ENCODE measurements around the gene TICAM2.

TICAM2 gene

GRCh38 chr5:115568668-115569067 is 33.6 kb downstream of the TICAM2 start:
- DNase-seq (ENCODE audit: low read depth in 2 of 2) = no peak

DNA sequence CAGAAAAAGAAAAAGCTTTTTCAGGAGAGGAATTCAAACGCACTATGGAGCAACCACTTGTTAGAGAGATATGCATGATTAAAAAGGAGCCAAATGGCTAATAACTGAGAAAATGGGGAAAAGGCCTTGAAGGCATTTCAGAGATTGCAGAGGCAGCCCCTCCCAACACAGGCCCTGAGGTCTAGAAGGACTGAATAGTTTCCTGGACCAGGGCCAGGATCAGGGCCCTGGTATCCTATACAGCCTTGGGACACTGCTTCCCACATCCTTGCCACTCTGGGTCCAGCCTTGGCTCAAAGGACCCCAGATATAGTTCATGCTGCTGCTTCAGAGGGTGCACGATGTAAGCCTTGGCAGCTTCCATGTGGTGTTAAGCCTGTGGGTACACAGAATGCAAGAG is 37.0 kb downstream of the TICAM2 start:
- no peak for DNase-seq (ENCODE audit: low read depth in 2 of 2)

DNA sequence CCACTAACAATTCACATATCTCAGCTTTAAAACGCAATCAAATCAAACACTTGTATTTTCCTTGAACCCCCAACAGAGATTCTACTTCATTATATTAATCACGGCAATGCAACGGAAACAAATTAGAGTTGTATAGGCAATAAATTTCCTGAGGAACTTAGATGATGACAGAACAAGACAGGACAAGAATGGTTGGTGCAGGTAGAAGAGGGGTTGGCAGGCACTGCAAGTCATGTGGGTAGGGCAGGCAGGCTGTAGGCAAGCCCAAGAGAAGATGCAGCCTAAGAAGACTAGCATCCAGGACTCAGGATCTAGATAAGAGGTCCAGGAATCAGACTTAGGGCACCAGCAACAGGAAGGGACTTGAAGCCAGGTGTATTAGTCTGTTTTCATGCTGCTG is 41.1 kb downstream of the TICAM2 start:
- no peak for DNase-seq (ENCODE audit: low read depth in 2 of 2)

GRCh38 chr5:115559524-115559923 is 42.8 kb downstream of the TICAM2 start:
- DNase-seq (ENCODE audit: low read depth in 2 of 2) = no peak

- no peak for DNase-seq (ENCODE audit: low read depth in 2 of 2)
These were observed 43.8 kb downstream of the TICAM2 start for GRCh38 chr5:115558388-115558956.

DNA sequence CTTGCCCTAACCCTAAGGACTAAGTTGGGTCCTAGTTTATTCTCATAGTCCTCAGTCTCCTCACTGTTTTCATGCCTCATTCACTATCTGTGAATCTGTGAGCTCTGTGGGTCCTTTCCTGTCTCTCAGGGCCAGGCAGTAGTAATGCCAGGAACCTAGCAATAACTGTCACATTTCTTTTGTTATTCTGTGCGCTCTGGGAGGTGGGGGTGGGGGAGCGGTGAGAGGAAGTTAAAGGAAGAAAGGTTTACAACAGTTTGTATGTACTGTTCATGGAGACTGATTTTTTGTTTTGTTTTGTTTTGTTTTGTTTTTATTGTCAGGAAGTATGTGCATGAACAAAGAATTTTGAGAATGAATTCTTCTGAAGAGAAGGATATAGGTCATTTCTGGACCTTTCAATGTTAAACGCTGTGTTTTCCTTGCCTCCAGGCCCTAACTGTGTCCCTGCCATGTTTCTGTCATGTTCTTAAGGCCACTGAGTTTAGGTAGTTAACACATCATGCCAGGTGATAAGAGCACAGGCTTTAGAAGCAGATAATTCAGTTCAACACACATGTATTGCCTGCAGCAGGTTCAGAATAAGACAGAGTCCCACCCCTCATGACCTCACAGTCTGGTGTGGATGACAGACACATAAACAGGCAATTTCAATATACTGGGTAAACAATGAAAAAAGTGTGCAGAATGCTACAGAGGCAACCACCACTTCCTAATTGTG is 44.5 kb downstream of the TICAM2 start:
- no peak for DNase-seq (ENCODE audit: low read depth in 2 of 2)

GRCh38 chr5:115556276-115556675 is 46.0 kb downstream of the TICAM2 start:
- DNase-seq (ENCODE audit: low read depth in 2 of 2) = no peak

DNA sequence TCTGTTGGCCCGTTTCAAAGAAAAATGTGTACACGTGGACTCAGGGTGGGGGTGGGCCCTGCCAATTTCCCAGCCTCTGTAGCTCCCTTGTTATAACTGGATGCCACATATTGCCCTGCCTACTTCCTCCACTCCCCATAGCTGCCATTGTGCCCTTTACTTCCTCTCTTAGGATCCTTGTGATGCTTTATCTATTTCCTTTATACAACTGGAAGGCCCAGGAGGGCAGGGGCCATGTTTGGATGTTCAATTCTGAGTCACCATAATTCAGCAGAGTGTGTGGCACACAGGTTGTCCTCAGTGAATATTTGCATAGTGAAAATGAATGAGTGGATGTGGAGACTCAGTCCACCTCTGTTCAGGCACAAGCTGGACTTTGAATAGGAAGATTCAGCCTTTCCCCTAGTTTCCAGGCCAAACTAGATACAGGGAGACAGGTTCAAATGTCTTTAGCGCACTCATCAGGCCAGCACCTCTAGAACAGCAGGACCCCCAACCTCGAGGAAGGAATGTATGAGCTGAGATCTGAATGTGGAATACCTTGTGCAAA is 47.1 kb downstream of the TICAM2 start:
- DNase-seq (ENCODE audit: low read depth in 2 of 2) = no peak

DNA sequence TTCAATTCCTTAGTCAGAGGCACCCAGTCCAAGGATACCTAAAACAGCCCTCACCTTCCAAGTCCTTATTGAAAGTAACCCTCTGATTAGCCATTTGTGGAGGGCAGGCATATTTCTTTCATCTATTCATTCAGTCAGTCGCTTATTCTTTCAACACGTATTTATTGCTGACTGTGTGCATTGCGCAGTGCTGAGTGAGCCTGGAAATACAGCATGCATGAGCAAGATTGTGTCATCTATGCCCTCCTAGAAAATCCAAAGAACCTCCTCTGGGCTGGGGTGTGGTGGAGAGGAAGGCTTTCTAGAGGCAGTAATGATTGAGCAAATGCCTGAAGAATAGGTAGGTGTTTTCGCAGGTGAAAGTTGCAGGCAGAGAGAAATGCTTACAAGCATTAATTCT is 49.2 kb downstream of the TICAM2 start:
- no peak for DNase-seq (ENCODE audit: low read depth in 2 of 2)

DNA sequence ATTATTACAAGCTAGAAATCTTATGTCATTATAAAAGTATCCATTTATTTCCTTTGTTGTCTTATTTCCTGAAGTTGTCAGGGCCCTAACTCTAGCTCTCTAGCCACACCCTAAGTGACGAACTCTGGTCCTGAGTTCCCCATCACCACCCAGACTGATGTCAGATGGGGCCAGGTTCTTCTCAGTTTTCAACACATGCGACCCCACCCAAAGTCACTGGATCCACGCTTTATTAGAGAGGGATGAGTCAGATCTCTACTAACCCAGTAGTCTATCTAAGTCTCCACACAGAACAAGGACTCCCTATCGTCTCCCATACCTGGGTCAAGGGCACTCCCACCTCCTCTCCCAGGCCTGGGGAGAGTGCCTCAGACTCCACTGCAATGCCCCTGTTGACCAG is 50.9 kb downstream of the TICAM2 start:
- no peak for DNase-seq (ENCODE audit: low read depth in 2 of 2)

DNA sequence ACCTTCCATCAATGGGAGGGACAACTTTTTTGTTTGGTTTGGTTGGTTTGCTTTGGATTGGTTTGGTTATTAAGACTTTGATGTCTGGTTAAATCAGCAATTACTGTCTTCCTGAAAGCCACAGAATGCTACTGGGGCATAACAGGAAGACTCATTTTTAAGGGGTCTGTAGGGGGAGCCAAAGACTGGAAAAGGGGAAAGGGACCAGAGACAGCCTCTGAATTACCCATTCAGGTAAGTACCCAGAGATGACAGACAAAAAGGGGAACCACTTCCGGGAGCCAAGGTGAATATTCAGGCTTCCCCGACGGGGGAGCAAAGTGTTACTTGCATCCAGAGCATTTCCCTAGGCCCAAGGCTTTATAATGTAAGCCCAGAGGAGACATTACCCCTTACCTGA is 53.1 kb downstream of the TICAM2 start:
- no peak for DNase-seq (ENCODE audit: low read depth in 2 of 2)

- DNase-seq (ENCODE audit: low read depth in 2 of 2) = no peak
These were observed 53.6 kb downstream of the TICAM2 start for GRCh38 chr5:115548683-115549082.

- DNase-seq (ENCODE audit: low read depth in 2 of 2) = no peak
These were observed 56.9 kb downstream of the TICAM2 start for GRCh38 chr5:115545351-115545882.

DNA sequence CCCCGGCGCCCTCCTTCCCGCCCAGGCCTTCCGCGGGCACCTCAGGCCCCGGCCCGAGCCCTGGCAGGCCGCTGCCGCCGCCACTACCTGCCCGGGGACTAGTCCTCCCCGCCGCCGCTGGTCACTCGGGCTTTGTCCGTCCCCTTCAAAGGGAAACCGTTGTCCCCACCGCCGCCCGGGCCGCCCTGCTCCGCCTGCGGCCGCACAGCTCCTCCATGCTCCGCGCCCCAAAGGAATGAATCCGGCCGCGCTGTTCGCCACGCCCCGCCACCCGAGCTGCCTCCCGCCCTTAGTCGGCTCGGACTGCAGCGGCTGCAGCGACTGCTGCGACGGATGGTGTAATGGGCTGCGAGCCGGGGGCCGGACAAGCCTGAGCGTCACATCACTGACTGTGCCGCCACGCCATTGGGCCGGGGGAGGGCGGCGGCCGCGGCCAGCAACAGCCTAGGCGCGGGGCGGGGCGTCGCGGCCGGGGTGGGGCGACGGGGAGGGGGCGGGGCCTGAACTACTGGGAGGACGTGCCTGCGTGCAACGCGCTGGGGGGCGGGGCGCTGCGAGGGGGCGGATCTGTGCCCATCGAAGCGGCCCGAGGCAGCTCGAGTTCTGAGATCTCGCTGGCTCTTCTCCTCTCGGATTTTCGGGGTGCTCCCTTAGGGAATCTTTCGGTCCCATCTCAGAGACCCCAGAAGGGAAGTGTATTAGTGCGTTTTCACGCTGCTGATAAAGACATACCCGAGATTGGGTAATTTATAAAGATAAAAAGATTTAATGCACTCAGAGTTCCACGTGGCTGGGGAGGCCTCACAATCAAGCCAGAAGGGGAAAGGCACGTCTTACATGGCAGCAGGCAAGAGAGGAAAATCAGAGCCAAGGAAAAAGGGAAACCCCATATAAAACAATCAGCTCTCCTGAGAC is 57.6 kb downstream of the TICAM2 start, which contains the start of gene FEM1C:
FEM1C (minus strand) TSS at position 340 of the 915 bp plus-strand sequence. CDS start 1,282 bp downstream, outside the sequence.
- peak; percentile 98 to 100 for DNase-seq (ENCODE audit: low read depth in 2 of 2)

GRCh38 chr5:115544043-115544435 is 58.2 kb downstream of the TICAM2 start:
- DNase-seq (ENCODE audit: low read depth in 2 of 2) = peak in 1 of 2 donors; percentile 43

- DNase-seq (ENCODE audit: low read depth in 2 of 2) = no peak
These were observed 58.8 kb downstream of the TICAM2 start for GRCh38 chr5:115543365-115544042.

GRCh38 chr5:115542651-115543364 is 59.5 kb downstream of the TICAM2 start:
- no peak for DNase-seq (ENCODE audit: low read depth in 2 of 2)

DNA sequence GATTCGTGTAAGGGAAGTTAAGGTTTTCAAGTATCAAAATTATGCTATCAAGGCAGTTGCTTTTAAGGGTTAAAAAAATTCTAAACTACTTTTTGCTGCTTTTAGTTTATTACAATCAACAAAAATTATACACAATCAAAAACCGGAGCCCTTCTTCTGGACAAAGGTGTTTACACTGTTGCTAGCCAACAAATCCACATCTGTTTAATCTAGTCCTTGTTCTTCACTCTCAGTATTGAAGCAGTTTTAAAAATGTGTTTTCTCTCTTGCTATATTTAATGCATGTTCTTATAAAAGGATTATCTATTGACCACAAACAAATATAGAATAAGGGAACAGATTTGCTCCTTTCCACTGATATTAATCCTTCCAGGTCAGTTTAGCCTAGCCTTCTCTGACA is 60.2 kb downstream of the TICAM2 start:
- no peak for DNase-seq (ENCODE audit: low read depth in 2 of 2)

DNA sequence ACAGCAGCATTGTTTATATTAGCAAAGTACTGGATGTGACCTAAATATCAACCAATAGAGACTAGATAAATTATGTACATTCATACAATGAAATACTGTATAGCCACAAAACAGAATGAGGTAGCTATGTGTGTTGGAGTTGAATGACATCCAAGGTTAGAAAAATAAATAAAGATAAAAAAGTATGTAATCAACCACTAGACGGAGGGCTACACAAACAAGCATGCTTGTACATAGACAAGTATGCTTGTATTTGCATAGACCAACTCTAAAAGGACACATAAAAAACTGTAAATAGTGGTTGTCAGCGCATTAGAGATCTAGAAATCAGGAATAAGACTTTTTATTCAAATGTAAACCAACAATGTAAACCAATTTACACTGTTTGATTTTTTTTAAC is 60.7 kb downstream of the TICAM2 start:
- DNase-seq (ENCODE audit: low read depth in 2 of 2) = no peak

GRCh38 chr5:115535479-115536035 is 66.7 kb downstream of the TICAM2 start:
- no peak for DNase-seq (ENCODE audit: low read depth in 2 of 2)
